NK-92 treated with Interleukin-12 subunit alpha and Interleukin-12 subunit beta, amount 100 ng/mL, for 24 hours (cell line): Measurements from ENCODE around the gene SELENOV.

Experiments
- DNase-seq: peaks from one replicate; lab custom pipeline; 2025; lab: John Stamatoyannopoulos, UW

The SELENOV gene

DNA sequence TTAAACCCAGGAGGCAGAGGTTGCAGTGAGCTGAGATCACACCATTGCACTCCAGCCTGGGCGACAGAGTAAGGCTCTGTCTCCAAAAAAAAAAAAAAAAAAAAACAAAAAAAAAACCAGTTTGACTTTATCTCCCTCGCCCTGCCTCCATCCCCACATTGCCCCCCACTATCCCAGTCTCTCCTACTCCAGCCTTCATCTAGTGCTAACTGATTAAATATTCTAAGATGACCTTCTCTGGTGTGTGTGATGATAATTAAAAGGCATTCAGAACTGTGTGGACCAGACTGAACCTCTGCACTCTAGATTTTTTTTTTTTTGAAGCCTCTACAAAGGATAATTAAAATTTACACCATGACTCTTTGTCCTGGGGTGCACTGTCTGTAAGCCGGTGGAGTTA, 22.2 kb upstream of the SELENOV start:
- DNase-seq, result no peak

DNA sequence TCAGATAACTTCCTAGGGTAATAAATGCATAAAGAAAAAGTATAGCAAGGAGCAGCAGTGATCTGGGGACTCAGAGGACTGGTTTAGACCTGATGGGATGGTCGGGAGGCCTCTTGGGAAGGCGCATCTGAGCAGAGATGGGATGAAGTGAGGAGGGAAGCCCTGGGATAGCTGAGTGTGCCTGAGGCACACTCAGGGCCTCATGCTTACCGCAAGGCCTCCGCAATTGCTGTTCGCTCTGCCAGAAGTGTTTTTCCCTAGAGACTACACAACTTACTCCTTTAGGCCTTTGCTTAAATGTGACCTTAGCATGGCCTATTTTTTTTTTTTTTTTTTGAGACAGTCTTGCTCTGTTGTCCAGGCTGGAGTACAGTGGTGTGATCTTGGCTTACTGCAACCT, 20.3 kb upstream of the SELENOV start:
- no peak for DNase-seq

DNA sequence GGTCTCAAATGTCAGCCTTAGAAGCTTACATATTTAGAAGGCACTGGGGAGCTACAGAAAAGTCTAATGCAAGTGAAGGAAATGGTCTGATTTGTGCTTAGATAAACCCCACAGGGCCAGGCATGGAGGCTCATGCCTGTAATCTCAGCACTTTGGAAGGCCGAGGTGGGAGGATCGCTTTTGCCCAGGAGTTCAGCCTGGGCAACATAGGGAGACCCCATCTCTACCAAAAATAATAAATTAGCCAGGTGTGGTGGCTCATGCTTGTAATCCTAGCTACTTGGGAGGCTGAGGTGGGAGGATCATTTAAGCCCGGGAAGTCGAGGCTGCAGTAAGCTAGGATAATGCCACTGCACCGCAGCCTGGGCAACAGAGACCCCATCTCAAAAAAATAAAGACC, 18.9 kb upstream of the SELENOV start:
- no peak for DNase-seq

DNA sequence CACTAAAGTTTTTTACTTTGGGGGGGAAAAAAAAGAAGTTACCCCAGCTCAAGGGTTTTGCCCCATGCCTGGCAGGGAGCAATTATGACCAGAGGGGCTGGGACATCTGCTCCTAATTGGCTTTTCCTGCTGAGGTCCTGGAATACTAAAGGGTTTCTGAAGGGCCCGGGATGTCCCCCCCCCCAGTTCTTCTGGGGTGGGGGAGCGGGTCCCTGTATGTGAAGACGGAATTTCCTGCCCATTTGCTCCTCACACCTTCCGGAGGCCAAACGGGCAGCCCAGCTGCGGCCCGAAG, 17.3 kb upstream of the SELENOV start:
- no peak for DNase-seq

DNA sequence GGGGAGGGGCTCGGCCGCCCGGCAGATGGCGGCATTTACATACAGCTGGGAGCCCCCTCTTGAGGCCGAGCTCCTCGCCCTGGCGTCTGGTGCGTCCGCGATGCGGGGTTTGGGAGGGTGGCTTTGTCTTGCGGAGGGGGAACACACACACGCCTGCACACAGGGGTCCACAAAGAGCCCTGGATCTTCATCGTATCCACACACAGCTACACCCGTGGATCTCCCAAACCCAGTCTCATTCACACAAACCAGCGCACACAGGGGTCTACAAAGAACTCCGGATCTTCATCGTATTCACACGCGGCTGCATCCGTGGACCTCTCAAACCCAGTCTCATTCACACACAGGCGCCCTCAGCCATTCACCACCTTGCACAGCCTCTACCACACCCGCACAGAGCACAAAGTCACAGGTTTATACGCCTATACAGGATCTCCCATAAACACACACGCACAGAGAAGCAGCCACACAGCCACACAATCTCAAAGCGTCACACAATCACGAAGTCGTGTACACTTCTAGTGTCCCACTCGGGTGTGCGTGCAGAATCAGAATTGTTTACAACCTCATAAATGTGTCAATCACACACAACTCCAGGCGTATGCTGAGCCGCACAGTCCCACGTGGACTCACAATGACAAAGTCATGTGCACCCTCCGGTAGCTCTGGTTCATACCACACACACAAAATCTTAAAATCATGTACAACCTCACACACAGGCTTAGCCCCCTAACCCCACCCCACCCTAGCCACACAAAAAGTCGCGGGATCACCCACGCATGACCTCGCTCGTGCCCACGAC, 16.7 kb upstream of the SELENOV start:
- DNase-seq, result no peak

DNA sequence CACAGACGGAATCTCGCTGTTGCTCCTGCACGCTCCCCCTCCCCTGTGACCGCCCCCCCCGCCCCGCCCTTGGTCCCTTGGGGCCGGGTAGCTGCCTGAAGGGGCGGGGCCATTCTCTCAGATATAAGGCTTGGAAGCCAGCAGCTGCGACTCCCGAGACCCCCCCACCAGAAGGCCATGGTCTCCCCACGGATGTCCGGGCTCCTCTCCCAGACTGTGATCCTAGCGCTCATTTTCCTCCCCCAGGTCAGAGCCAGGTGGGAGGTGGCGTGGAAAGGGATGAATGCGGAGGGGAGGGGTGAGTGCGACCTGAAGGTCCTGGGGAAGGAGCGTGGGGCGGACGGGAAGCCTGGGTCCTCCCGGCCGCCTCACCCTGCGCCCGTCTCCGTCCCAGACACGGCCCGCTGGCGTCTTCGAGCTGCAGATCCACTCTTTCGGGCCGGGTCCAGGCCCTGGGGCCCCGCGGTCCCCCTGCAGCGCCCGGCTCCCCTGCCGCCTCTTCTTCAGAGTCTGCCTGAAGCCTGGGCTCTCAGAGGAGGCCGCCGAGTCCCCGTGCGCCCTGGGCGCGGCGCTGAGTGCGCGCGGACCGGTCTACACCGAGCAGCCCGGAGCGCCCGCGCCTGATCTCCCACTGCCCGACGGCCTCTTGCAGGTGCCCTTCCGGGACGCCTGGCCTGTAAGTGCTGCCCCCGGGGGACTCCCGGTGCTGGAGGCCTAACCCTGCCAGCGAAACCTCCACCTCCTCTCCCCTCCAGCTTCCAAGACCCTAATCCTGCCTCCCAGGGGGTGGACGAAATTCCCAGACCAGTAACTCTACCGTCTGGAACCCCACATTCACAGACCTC, 15.9 kb upstream of the SELENOV start, which contains the start of gene DLL3:
Gene DLL3, plus strand, starts transcription at position 150 of the 845 bp plus-strand sequence. Its CDS starts 28 bp downstream, at position 178.
- no peak for DNase-seq

DNA sequence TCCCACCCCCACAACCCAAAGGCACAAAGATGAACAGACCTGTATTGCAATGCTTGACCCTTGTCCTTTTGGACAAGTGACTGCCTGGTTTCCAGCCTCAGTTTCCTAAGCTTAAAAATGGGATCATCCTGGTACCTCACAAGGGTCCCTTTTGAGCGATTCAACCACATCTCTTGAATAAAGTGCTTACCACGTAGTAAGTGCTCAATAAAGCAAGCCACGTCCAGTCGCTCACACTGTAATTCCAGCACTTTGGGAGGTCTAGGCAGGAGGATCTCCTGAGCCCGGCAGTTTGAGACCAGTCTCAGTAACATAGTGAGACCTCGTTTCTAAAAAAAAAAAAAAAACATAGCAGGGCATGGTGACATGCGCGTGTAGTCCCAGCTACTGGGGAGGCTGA, 15.0 kb upstream of the SELENOV start:
- DNase-seq, result no peak

DNA sequence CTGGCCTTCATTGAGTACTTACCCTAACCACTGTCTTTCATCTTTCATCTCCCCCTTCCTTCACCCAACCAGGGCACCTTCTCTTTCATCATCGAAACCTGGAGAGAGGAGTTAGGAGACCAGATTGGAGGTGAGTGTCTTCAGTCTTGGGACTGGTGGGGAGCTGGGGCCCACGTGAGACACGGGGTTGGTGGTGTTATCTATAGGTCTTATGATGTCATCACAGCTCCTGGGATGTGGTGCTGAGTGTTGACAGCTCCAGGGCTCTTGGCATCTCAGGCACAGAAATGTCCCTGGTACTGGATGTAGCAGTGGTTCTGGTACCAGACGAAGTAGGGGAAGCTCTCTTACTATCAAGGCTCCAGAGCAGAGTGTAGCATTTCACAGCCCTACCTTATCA, 14.4 kb upstream of the SELENOV start:
- no peak for DNase-seq

DNA sequence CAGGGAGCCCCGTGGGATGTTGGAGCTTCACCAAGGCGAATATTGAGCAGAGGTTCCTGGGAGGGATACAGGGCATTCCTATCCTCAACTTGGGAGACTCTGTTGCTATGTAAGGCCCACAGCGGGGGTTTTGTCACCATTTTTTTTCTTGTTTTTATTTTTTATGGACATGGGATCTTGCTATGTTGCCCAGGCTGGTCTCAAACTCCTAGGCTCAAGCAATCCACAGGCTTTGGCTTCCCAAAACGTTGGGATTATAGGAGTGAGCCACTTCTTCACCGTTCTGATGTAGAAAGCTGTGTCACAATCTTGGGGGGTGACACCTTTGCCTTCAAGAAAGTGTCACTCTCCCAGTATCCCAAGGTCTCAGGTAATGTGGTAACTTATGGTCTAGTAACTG, 13.6 kb upstream of the SELENOV start:
- DNase-seq, result no peak

DNA sequence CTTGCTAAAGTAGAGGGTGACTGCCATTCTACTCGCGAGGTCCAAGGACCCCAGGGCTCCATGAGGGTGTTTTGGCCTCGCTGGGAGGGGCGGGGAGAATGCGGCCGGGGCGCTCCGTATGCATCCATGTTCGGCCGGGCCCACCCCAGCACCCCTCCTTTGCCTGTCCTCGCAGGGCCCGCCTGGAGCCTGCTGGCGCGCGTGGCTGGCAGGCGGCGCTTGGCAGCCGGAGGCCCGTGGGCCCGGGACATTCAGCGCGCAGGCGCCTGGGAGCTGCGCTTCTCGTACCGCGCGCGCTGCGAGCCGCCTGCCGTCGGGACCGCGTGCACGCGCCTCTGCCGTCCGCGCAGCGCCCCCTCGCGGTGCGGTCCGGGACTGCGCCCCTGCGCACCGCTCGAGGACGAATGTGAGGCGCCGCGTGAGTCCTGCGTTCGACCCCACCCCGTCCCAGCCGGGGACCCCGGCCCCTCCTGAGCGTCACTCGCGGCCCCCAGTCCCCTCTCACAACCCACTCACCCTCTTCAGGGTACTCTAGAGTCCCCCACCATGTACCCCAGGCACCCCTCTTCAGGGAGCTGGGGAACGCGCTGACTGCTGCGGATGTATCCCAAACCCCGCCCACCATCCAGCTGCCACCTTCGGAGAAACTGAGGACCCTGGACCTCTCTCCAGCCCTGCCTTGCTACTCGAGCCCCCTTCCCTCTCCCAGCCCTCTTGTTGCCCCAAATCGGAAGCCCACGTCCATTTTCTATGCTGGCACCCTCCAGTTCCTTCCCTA, 12.1 kb upstream of the SELENOV start:
- DNase-seq, result peak; percentile 29

DNA sequence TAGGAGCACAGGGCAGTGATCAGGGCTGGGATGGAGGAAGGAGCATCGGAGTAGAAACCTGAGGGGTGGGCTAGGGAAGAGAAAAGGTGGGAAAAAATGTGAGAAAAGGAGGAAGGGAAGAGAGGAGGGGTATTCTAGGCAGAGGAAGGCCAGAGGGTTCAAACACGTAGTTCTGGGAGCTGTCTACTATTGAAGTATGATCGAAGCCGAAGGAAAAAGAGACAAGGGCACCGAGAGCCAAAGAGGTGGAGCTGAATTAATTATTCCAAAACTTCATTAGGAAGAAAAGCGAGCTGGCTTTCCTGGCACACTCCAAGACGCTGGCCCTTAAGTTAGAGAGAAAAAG, 8.4 kb upstream of the SELENOV start:
- no peak for DNase-seq

DNA sequence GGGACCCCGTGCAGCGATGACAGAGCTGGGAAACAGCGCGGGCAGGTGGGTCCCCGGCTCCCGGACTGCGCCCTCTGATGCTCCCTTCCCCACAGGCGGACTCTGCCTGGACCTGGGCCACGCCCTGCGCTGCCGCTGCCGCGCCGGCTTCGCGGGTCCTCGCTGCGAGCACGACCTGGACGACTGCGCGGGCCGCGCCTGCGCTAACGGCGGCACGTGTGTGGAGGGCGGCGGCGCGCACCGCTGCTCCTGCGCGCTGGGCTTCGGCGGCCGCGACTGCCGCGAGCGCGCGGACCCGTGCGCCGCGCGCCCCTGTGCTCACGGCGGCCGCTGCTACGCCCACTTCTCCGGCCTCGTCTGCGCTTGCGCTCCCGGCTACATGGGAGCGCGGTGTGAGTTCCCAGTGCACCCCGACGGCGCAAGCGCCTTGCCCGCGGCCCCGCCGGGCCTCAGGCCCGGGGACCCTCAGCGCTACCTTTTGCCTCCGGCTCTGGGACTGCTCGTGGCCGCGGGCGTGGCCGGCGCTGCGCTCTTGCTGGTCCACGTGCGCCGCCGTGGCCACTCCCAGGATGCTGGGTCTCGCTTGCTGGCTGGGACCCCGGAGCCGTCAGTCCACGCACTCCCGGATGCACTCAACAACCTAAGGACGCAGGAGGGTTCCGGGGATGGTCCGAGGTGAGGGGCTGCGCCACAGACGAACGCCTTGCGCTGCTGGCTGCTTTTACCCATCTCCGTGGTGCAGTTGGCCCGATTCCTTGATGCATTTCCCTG, 7.8 kb upstream of the SELENOV start:
- DNase-seq, result no peak

DNA sequence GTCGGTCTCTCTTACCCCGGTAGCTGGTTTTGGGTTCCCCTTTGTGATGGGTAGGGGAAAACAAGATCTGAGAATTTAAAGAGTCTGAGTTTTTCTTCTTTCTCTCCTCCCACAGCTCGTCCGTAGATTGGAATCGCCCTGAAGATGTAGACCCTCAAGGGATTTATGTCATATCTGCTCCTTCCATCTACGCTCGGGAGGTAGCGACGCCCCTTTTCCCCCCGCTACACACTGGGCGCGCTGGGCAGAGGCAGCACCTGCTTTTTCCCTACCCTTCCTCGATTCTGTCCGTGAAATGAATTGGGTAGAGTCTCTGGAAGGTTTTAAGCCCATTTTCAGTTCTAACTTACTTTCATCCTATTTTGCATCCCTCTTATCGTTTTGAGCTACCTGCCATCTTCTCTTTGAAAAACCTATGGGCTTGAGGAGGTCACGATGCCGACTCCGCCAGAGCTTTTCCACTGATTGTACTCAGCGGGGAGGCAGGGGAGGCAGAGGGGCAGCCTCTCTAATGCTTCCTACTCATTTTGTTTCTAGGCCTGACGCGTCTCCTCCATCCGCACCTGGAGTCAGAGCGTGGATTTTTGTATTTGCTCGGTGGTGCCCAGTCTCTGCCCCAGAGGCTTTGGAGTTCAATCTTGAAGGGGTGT, 7.1 kb upstream of the SELENOV start:
- no peak for DNase-seq

DNA sequence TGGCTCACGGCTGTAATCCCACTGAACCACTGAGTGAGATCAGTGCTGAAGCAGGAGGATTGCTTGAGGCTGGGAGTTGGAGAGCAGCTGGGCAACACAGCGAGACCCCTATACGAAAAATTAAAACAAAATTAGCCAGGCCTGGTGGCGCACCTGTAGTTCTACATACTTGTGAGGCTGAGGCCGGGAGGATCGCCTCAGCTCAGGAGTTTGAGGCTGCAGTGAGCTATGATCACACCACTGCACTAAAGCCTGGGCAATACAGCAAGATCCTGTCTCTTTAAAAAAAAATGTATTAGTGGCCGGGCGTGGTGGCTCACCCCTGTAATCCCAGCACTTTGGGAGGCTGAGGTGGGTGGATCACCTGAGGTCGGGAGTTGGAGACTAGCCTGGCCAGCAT, 6.3 kb upstream of the SELENOV start:
- no peak for DNase-seq

DNA sequence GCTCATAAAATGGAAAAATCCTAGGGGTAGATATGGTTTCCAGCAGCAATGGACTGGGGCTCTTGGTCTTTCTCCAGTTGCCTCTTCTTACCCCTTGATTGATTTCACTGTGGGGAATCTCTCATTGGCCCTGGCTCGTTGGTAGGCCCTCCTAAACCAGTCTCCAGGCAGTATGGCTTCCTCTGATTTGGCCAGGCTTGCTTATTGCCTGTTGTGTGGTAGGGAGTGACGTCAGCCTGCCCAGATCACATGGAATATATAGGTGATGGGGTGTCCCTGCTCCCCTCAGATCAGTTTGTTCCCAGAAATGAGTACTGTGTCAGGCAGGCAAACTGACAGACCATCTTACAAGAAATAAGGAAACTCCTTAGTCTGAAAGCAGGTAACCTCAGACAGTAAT, 5.7 kb upstream of the SELENOV start:
- DNase-seq, result no peak

DNA sequence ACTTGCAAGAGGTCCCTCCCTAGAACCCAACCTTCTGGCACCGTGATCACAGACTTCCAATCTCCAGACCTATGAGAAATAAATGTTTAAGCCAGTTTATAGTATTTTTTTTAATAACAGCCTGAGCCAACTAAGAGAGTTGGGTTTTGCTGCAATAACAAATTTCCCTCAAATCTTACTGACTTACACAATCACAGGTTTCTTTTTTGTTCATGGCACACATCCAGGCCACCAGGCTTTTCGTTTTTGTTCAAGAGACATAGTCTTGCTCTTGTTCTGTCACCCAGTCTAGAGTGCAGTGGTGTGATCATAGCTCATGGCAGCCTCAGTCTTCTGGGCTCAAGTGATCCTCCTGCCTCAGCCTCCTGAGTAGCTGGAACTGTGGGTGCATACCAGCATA, 2.0 kb upstream of the SELENOV start:
- DNase-seq, result no peak

DNA sequence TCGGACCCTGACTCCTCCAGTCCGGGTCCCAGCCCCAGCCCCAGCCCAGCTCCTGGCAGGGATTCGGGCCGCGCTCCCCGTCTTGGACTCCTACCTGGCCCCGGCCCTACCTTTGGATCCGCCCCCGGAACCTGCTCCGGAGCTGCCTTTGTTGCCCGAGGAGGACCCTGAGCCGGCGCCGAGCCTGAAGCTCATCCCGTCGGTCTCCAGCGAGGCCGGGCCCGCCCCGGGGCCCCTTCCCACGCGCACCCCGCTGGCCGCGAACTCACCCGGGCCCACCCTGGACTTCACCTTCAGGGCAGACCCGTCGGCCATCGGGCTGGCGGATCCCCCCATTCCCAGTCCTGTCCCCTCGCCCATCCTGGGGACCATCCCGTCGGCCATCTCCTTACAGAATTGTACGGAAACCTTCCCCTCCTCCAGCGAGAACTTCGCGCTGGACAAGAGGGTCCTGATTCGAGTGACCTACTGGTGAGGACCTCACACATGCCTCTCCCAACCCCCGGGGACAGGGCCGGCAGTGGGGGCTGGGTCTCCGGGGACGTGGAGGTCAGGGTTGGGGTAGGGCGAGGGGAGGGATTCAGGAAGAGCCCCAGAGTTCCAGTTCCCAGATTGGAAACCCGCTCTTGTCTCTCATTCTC, 732 bp downstream of the SELENOV start:
- no peak for DNase-seq

DNA sequence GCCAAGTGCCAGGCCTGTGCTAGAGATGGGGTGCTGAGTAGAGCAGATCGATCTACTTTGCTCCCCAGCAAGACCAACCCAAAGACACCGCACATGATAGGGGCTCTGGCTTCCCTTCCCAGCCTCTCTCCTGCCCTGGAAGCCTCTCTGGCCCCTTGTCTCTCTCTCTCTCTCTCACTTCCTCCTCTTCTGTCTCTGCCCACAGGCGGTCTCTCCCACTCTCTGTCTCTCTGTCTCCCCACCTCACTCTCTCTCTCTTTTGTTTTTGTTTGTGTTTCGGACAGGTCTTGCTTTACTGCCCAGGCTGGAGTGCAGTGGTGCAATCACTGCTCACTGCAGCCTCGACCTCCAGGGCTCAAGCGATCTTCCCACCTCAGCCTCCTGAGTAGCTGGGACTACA, 1.3 kb downstream of the SELENOV start:
- no peak for DNase-seq

DNA sequence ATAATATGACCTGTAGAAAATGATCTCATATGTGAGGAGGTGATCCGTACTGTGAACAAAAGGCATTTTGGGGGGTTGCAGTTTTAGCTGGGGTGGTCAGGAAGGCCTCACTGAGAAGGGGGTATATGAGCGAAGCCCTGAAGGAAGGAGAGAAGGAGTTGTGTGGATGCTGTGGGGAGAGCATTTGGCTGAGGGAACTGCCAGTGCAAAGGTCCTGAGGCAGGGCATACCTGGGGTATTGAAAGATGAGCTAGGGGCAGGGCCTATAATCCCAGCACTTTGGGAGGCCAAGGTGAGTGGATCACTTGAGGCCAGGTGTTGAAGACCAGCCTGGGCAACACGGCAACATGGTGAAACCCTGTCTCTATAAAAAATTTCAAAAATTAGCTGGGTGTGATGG, 2.5 kb downstream of the SELENOV start:
- DNase-seq, result no peak

DNA sequence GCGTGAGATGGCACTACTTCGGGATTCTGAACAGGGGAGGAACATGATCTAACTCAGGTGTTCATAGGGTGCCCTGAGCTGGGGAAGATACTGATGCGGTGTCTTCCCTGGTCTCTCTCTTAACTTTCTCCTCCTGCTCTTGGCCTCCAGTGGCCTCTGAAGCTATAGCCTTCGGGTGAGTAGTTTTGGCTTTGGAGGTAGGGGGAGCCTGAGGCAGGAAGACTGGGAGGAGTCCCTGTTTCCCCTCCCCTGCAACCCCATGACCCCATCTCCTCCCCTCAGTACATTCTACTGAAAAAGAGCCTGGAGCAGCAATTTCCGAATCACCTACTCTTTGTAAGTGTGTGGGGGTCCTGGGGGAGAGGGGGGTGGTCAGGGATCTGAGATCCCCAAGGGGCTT, 3.5 kb downstream of the SELENOV start:
- no peak for DNase-seq

DNA sequence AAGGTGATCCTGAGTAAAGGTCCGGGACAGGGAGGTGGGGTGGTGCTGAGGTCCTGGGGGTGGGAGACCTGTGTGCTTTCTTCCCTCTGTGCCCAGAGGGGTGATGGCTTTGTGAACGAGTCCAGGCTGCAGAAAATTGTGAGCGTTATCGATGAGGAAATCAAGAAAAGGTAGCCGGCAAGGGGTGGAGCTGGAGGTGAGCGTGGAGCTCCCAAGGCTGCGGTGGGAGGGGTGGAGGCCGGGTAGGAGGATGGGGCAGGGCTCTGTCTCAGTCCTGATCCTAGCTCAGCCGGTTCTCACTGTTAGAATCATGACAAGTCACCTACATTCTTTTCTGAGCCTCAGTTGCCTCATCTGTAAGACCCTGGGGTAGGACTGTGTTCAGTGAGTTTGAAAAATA, 4.0 kb downstream of the SELENOV start:
- no peak for DNase-seq
